Colonic mucosa (tissue), 4 donors: Measurements from ENCODE around the gene DEK. TPM values are rescaled to one million over a fixed set of nuclear protein-coding genes. Genes with fewer than 3 reads are reported as not detected.

Experiments used
- DNase-seq: peaks from one replicate; pipeline ENCODE4 v3.0.0-alpha.2; 2020
- H3K27ac ChIP-seq: fragments of 200-600 bp; one replicate; pipeline ENCODE4 v1.8.0; 2021
- H3K27me3 ChIP-seq: fragments of 200-600 bp; one replicate; pipeline ENCODE4 v1.8.0; 2021
- H3K36me3 ChIP-seq: fragments of 200-600 bp; one replicate; pipeline ENCODE4 v1.8.0; 2021
- H3K4me1 ChIP-seq: fragments of 200-600 bp; one replicate; pipeline ENCODE4 v1.8.0; 2021; ENCODE audit warnings: mild to moderate bottlenecking
- H3K4me3 ChIP-seq: fragments of 200-600 bp; one replicate; pipeline ENCODE4 v1.8.0; 2021
- H3K9ac ChIP-seq, 2 donors: one replicate each; pipeline ENCODE4 v1.7.0; 2013; ENCODE audit warnings: control low read depth in 2 of 2, low read depth in 2 of 2, low read length in 2 of 2
- H3K9me3 ChIP-seq: fragments of 200-600 bp; one replicate; pipeline ENCODE4 v1.8.0; 2021
- CTCF ChIP-seq: fragments of 200-600 bp; IDR thresholded peaks from one replicate; pipeline ENCODE4 v1.8.0; 2022; ENCODE audit warnings: antibody characterized with exemption, mild to moderate bottlenecking
- intact Hi-C: fragments of 100-400 bp; cut with DNase I; formaldehyde crosslinking; loops from one replicate; pipeline ENCODE4 v1.14.1; 2022
- total RNA-seq, 2 donors: library from RNA; stranded (reverse); fragmentation: NEBNext Ultra II Directional in 1 of 2; extraction: Animal tissue kit (Norgen Biotek cat#: 25700) in 1 of 2; gene quantifications; one replicate each; pipeline ENCODE4 v1.2.1, GENCODE V29; 2021
- donor health status: healthy.
- donor health status: DM: no; HTN: no; CAD: no.
- donor health status: DM: no; HTN: no; CAD: no.

The DEK gene
- total RNA-seq, 2 donors from 2014 or later: 113 to 145 TPM

GRCh38 chr6:18219591-18219990 lies 44.7 kb downstream of the DEK start:
- TF ChIP-seq CTCF: no peak
- Histone ChIP-seq H3K27me3 (no peaks in the 10 kb centered on the region), H3K9ac (no peak overlapping the region), H3K36me3 (no peaks in the 10 kb centered on the region), H3K4me3 (no peak overlapping the region), H3K9me3 (no peaks in the 10 kb centered on the region), H3K4me1 (no peaks in the 10 kb centered on the region), H3K27ac (no peak overlapping the region)
- DNase-seq: no peak
- intact Hi-C loops: no loop called here

GRCh38 chr6:18218233-18218632 lies 46.1 kb downstream of the DEK start:
- Histone ChIP-seq H3K9ac (no peak overlapping the region), H3K9me3 (no peaks in the 10 kb centered on the region), H3K4me3 (no peak overlapping the region), H3K36me3 (no peaks in the 10 kb centered on the region), H3K4me1 (no peaks in the 10 kb centered on the region), H3K27me3 (no peaks in the 10 kb centered on the region), H3K27ac (no peak overlapping the region)
- DNase-seq: no peak
- TF ChIP-seq CTCF: no peak
- intact Hi-C loops: no loop called here

- no peak for DNase-seq
Observed at GRCh38 chr6:18216411-18216810, 47.9 kb downstream of the DEK start.

GRCh38 chr6:18215436-18215835 lies 48.9 kb downstream of the DEK start:
- Histone ChIP-seq H3K4me1 (no peaks in the 10 kb centered on the region), H3K4me3 (no peak overlapping the region), H3K27ac (no peak overlapping the region), H3K27me3 (no peaks in the 10 kb centered on the region), H3K9ac (no peak overlapping the region), H3K9me3 (no peaks in the 10 kb centered on the region), H3K36me3 (no peaks in the 10 kb centered on the region)
- DNase-seq: no peak
- TF ChIP-seq CTCF: no peak
- intact Hi-C loops: no loop called here

More at GRCh38 chr6:18216411-18216810, 47.9 kb downstream of the DEK start:
- H3K9me3 ChIP-seq: no peaks in the 10 kb centered on the region
- H3K4me3 ChIP-seq: no peak overlapping the region
- H3K9ac ChIP-seq: no peak overlapping the region
- H3K27ac ChIP-seq: no peak overlapping the region
- H3K27me3 ChIP-seq: no peaks in the 10 kb centered on the region
- intact Hi-C loops: no loop called here
- no peak for TF ChIP-seq CTCF
- no peaks in the 10 kb centered on the region for H3K4me1 ChIP-seq
- H3K36me3 ChIP-seq: no peaks in the 10 kb centered on the region

GRCh38 chr6:18214003-18214402 lies 50.3 kb downstream of the DEK start:
- H3K4me1 ChIP-seq: no peaks in the 10 kb centered on the region
- H3K9ac ChIP-seq: no peak overlapping the region
- H3K36me3 ChIP-seq: no peaks in the 10 kb centered on the region
- no peak overlapping the region for H3K27ac ChIP-seq
- DNase-seq: no peak
- no peaks in the 10 kb centered on the region for H3K27me3 ChIP-seq
- intact Hi-C loops: no loop called here
- H3K9me3 ChIP-seq: no peaks in the 10 kb centered on the region
- TF ChIP-seq CTCF: no peak
- H3K4me3 ChIP-seq: no peak overlapping the region

GRCh38 chr6:18213439-18213838 lies 50.9 kb downstream of the DEK start:
- TF ChIP-seq CTCF: no peak
- no peaks in the 10 kb centered on the region for H3K36me3 ChIP-seq

More at GRCh38 chr6:18213439-18213838, 50.9 kb downstream of the DEK start:
- H3K27ac ChIP-seq: no peak overlapping the region
- no peaks in the 10 kb centered on the region for H3K27me3 ChIP-seq
- no peak overlapping the region for H3K4me3 ChIP-seq
- DNase-seq: no peak
- intact Hi-C loops: no loop called here
- H3K9ac ChIP-seq: no peak overlapping the region
- no peaks in the 10 kb centered on the region for H3K4me1 ChIP-seq
- H3K9me3 ChIP-seq: no peaks in the 10 kb centered on the region
